Fibroblast of skin of abdomen (primary cell): ENCODE data around the gene ACSS1.
A peak's percentile ranks its signal among the peaks of the same experiment; 100 is the strongest.

Source experiments
- DNase-seq: peaks from one replicate; pipeline ENCODE4 v3.0.0-alpha.2; 2013

ACSS1 gene

GRCh38 chr20:24992487-24993205 lies 65.3 kb downstream of the ACSS1 start, which contains the start of gene APMAP:
Gene APMAP (minus strand): TSS chr20:24992751. CDS start chr20:24992688, 63 bp downstream.
- DNase-seq = peak; percentile 91

DNA sequence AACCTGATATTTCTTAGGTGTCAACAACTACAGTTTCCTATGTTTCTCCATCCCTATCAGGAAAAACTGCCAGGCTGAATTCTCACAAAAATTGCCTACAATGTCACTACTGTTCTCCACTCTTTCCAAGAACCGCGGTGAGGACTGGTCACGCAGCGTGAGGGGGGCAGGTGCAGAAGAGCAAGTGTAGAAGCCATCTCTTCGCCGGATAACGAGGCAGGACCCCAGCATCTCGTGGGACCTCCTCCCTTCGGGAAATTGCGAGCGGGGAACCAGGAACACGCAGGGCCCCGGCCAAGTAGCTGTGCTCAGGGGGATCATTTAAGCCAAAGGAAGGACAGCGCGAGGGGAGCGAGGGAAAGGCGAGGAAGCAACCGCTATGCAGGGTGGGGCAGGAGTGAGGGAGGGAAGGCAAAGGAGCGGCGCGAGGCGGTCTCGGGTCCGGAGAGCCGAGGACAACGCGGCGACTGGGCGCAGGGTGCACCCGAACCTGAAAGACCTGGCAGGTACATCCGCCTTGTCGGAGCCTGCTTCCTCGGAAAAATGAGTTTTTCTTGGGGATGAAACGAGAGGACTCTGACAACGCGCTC lies 65.9 kb downstream of the ACSS1 start:
- no peak for DNase-seq

DNA sequence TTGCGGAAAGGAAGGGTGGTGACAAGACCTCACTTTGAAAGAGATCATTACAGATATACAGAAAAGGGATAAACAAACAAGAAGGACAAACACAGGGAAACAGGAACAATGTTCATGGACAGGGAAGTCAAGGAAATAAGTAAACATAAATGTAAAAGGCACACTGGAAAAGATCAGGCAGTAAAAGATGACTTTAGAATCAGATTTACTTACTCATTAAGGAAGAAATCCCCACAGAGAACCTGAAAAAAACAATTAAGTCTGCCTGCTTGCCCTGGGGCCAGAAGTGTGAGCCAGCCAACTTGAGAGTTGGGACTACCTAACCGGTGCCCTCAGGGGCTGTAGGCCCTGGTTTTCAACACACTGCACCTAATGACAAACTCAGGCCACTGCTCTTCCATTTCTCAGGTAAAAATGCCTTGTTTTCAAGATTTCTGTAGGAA lies 67.1 kb downstream of the ACSS1 start:
- DNase-seq = no peak

GRCh38 chr20:24989162-24989561 lies 68.8 kb downstream of the ACSS1 start:
- no peak for DNase-seq

DNA sequence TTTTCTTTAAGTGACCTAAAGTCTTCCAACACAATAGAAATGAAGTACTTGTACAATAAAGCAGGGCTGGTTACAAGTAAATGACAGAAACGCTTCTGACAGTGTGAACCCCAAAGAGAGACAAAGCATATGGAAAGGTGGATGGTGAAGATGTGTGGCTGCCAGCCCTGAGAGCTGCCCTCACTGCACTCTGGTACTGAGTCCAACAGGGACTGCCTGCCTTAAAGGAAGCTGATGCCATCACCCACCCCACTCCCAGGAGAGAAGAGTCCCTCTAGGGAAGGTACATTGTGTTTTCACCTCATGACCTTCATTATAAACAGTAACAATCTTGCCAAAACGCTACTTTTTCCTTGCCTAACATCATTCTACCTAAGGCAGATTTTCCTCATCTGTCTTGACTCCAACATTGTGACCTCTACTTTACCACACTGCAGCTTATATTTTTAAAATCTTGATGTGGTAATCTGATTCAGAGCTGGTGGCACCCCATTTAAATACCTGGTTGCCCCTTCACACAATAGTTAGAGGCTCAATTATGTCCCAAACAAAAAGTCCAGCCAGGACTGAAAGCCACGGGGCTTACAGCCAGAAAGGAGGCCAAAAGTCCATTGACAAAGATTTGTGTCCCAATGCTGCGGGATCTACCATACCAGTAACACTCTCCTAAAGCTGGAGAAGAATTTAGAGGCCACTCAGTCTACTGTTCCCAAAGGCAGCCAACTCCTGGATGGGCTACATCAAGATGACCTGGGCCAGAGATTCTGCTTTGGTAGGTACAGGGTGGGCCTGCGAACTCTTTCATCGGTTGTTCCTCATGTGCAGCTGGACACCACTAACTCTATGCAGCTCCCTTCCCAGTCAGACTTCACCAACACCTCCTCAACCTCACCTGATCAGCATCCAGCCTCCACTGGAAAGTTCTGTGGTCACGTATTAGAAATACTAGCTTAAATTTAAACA lies 69.8 kb downstream of the ACSS1 start:
- no peak for DNase-seq

DNA sequence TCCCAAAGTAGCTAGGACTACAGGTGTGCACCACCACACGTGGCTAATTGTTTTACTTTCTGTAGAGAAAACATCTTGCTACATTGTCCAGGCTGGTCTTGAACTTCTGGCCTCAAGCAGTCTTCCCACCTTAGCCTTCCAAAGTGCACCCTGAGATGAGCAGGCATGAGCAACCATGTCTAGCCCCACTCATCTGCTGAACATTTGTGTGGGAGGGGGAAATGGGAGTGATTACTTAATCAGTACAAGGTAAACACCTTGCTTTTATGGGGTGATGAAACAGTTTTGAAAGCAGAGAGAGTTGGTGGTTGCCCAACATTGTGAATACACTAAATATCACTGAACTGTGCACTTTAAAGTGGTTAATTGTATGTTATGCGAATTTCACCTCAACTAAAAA lies 70.7 kb downstream of the ACSS1 start:
- no peak for DNase-seq

- DNase-seq = no peak
These were observed 71.4 kb downstream of the ACSS1 start for GRCh38 chr20:24986436-24987015.

DNA sequence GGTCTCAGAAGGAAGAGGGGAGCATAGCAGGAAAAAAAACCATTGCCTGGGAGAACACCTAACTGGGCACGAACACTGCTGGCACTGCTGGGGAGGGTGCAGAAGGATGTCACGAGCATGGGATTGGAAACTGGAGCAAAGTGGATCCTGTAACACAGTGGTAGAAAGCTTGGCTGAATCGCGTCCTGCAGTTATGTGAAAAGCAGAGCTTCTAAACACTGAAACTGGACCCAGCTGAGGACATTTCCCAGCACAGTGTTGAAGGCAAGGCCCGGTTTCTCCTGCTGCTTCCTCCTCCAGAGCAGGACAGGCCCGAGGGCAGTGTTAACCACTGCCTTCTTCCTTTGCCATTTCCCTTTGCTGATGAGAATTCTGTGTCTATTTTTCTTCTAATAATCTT lies 72.1 kb downstream of the ACSS1 start:
- no peak for DNase-seq

DNA sequence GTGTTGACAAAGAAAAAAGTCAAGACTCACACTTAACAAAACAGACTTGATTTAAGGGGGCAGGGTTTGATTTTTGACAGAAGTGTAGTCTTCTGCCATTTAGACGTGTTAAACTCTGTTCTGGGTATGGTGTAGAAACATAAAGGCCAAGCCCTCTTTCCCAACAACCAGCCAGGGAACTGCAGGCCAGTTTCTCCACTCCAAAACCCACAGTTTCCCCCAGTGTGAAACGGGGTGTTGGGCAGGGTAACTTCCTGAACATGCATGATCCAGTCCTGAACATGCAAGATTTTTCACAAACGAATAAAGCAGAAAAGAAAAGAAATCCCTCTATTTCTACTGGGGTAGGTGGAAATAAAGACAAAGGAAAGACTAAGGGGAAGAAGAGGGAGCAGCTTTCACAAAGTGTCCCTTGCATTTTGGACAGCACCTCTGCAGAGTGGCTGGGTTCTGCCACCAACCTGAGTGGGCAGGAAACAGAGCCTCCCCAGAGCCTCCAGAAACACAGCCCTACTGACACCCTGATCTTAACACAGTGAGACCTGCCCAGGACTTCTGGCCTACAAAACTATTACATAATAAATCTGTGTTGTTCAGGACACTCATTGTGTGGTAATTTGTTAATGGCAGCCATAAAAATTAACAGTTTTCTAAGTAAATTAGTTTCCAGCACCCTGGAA lies 72.8 kb downstream of the ACSS1 start:
- no peak for DNase-seq

- DNase-seq = no peak
These were observed 74.0 kb downstream of the ACSS1 start for GRCh38 chr20:24983896-24984295.

DNA sequence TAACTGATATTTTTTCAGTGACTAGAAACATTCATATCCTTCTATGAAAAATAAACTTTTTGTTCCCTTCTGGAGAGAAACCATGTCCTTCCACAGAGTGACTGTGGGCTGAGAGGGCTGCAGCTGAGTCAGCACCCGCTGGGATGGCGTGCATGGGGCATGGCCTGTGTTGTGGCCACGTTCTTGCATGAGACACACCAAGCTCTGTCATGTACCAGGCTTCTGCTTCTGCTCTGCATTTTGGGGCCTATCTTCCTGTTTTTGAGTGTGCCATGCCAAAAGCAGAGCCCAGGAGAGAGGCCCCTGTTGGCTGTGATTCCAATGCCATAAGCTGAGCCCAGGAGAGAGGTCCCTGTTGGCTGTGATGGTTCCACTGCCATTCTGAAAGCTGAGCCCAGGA lies 76.1 kb downstream of the ACSS1 start:
- DNase-seq = no peak

DNA sequence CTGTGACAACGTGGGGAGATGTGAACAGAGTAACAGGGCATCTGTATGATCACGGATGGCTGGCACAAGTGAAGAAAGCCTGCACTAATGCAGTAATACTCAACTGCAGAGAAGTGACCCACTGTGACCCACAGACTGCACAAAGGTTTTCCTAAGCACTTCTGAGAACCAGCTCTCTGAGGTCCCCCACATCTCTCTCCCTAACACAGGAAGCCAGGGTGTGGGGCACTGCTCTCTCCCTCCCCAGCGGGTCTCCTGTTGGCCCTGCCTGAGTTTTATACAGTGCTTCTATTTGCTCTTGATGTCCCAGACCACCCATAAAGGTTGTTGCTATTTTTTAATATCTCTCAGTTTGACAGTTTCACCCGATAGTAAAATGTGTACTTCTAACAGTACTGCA lies 76.7 kb downstream of the ACSS1 start:
- DNase-seq = no peak

DNA sequence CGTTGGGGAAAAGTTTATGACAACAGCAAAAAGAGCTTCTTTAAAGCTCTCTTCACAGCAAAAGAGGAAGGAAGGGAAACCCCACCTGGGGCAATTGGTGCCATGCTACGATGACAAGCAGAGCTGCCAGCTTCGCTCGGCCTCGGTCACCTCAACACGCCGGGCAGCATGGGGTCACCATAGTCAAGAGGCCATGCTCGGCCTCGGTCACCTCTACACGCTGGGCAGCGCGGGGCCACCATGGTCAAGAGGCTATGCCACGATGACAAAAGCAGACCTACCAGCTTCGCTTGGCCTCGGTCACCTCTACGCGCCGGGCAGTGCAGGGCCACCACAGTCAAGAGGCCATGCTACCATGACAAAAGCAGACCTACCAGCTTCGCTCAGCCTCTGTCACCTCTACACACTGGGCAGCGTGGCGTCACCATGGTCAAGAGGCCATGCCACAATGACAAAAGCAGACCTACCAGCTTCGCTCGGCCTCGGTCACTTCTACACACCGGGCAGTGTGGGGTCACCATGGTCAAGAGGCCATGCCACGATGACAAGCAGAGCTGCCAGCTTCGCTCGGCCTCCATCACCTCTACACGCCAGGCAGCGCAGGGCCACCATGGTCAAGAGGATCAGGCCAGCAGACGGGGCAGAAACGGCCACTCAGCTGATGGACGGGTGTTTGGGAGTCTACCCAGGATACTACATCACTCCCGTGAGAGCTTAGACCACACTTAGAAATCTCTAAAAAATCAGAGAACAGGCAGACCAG lies 77.5 kb downstream of the ACSS1 start:
- no peak for DNase-seq

DNA sequence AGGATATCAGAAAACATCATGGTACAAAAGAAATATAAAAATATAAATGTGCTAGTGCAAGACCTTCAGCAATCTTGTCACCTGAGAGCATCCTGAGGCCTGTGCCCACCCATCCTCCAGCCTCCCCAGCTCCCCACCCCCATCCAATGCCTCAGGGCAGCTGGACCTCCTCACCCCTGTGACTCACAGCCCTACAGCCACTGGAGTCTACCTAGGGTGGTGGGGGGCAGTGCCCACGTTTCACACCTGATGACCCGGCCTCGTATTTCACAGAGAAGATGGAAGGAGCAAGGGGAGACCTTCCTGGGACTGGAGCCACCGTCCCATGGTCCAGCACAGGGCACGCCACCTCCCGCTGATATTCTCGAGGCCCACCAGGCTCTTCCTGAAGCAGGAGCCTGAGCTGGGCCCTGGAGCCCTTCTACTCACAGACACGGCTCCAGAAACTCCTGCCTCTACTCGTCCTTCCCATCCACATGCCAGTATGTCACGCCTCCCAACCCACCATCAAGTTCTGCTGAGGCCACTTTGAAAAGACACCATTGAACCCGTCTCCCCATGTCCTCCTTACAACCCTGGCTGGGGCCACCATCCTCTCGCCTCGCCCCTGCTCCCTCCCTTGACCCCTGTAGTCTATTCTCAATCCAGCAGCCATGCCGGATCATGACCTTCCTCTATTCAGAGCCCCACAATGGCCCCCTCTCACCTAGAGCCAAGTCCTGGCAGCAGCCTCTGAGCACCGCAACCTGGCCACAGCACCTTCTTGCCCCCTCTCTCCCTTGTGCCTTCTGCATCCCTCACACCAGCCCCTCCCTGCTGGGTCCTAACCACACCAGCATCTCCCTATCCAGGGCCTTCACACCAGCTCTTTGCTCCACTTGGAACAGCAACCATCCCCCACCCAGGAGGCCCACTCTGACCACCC lies 78.6 kb downstream of the ACSS1 start:
- DNase-seq = no peak

GRCh38 chr20:24978513-24978912 lies 79.4 kb downstream of the ACSS1 start:
- no peak for DNase-seq

- no peak for DNase-seq
These were observed 80.1 kb downstream of the ACSS1 start for GRCh38 chr20:24977797-24978196.

DNA sequence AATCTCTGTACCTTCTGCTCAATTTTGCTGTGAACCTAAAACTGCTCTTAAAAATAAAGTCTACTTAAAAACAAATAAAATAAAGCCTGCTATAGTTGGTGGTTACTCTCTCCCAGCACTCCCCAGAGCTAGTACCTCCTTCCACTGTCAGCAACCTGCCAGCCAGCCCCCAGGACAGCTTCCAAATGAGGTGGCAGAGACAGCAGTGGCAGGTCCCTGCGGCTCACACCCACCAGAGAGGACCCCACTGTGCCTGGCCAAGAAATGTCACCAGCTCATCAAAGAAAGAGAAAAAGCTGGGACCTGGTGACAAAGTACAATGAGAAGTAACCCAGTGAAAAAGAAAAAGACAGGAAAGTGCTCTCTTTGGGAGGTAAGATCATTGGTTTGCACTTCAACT lies 80.6 kb downstream of the ACSS1 start:
- no peak for DNase-seq

GRCh38 chr20:24972341-24972740 lies 85.6 kb downstream of the ACSS1 start:
- DNase-seq = no peak

- DNase-seq = no peak
These were observed 86.4 kb downstream of the ACSS1 start for GRCh38 chr20:24971376-24972101.

GRCh38 chr20:24970754-24971153 lies 87.2 kb downstream of the ACSS1 start:
- DNase-seq = no peak
